NCI-H128 (cell line): ENCODE results near the gene GATAD2A.
A peak's percentile ranks its signal among the peaks of the same experiment; 100 is the strongest.

ENCODE experiments used
- DNase-seq: peaks from one replicate; lab custom pipeline; 2025; ENCODE audit not compliant: unreplicated experiment; lab: John Stamatoyannopoulos, UW

The GATAD2A gene

DNA sequence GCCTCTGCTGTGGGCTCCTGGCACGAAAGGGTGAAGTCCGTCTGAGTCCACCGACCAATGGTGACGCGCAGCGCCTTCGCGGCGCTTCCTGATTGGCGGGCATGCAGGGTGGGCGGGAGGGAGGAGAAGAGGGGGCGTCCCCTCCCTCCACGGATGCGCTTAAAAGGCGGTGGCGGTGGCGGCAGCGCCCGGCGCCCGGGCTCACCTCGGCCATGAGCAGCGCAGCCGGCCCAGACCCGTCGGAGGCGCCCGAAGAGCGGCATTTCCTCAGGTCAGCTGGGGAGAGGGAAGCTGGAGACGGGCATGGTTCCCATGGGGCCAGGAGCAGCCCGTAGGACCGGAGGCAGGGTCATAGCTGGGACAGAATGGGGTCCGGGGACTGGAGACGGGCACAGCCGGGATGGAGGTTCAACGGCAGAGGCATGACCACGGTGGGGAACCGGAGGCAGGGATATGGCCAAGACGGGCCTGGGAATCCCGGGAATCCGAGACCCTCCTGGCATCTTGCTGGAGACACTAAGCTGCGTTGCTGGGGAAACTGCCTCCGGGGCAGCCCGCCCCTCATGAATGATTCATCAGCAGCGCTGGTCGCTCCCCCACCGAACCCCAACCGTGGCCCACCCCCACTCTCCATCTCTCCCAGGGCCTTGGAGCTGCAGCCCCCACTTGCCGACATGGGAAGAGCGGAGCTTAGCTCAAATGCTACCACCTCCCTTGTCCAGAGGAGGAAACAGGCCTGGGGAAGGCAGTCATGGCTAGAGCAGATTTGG lies 123.4 kb downstream of the GATAD2A start, which contains the start of gene YJEFN3:
Gene YJEFN3 (plus strand): TSS at position 191 of the 770 bp plus-strand sequence. CDS start 22 bp downstream, at position 213.
- no peak for DNase-seq

GRCh38 chr19:19529783-19530422 lies 124.4 kb downstream of the GATAD2A start:
- no peak for DNase-seq

DNA sequence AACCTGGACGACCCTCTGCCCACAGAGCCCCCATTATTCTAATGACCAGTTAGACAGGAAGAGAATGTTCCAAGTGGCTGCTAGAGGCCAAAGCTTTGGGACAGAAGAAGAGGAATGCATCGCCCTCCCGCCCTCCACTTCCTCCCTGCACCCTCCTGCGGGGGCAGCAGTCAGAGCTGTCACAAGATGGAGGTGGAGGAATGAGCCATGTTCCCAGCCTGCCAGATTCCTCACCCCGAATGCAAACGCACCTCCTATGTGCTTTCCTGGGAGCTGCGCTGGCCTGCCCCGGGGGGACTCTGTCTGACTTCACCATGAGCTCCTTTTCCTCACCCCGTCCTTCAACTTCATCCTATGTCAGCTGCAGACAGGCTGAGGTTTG lies 124.9 kb downstream of the GATAD2A start:
- no peak for DNase-seq

- DNase-seq = no peak
Observed at GRCh38 chr19:19530889-19531288, 125.4 kb downstream of the GATAD2A start.

- DNase-seq = peak; percentile 32
Observed at GRCh38 chr19:19531951-19532805, 126.7 kb downstream of the GATAD2A start.

DNA sequence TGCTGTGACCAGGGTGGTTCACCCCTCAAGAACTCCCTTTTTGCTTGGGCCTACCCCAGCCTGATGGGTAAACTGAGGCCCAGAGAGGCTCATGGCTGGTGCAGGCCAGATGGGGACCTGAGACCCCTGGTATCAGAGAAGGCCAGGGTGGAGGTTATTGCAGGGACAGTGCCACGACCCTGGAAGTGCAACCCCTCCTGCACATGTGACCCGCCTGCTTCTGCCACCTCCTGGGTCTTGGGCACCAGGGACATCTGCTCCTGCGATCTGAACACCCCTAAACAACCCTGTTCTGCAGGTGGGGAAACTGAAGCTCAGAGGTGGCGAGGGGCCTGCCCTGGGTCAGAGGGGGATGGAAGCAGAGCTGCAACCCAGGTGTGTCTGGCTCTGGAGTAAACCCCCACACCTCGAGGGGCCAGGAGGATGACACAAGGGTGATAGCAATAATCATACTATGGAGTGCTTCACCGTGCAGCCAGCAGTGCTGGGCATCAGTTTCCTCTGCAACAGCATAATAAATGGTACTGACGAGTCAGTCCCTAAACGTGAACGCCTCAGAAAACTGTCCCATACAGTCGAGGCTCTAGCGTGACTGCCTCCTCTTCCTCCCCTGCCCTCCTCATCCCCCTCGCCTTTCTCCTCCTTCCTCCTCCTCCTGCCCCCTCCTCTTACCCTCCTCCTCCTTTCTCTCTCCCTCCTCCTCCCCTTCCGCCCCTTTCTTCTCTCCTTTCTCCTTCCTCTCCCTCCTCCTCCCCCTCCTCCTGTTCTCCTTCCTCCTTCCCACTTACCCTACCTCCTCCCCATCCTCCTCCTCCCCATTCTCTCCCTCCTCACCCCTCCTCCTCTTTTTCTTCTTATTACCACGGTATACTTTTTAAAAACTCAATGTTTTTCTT lies 127.6 kb downstream of the GATAD2A start:
- DNase-seq = no peak

DNA sequence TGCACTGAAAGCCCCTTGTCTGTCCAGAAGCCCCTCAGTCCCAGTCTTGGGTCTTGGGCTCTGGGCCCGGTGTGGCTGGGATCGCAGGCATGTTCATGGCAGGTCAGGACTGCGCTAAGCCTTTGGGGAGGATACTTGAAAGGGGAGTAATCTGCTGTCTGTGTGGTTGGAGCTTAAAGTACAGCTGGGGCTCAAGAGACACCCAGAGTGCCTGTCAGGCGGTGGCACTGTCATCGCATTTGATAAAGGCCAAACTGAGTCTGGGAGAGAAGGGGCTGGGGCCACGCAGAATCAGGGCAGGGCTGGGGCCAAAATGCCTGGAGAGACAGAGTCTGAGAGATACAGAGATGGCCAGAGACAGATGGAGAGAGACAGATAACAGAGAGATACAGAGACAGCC lies 128.4 kb downstream of the GATAD2A start:
- no peak for DNase-seq

- no peak for DNase-seq
Observed at GRCh38 chr19:19534556-19535265, 129.2 kb downstream of the GATAD2A start.

DNA sequence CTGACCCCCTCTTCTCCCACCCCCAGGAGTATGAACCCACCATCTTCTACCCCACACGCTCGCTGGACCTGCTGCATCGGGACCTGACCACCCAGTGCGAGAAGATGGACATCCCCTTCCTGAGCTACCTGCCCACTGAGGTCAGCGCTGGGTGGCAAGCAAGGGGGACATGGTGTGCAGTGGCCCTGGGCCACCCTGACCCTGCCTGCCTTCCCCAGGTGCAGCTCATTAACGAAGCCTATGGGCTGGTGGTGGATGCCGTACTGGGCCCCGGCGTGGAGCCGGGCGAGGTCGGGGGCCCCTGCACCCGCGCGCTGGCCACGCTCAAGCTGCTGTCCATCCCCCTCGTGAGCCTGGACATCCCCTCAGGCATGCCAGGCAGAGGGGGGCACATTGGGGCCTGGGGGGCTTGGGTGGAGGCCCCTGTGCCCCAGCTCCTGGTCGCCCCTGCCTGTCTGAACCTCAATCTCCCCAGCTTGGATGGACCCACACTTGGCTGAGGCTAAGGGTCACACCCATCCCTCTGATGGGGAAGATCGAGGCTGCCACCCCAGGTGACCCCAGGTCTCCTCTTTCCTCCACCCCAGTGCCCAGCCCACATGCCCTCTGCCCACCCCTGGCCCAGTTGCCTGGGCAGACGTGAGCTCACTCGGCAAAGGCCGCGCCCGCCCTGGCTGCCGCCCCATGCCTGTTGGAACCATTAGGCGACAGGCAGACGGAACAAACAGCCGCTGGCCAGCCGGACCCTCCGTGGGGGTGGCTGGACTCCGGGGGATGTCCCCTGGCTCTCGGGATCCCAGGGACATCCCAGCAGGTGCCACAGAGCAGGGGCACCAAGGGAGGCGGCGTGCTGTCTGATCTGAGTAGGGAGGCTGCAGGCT lies 130.1 kb downstream of the GATAD2A start:
- no peak for DNase-seq

GRCh38 chr19:19537075-19538048 lies 131.9 kb downstream of the GATAD2A start:
- DNase-seq = no peak

DNA sequence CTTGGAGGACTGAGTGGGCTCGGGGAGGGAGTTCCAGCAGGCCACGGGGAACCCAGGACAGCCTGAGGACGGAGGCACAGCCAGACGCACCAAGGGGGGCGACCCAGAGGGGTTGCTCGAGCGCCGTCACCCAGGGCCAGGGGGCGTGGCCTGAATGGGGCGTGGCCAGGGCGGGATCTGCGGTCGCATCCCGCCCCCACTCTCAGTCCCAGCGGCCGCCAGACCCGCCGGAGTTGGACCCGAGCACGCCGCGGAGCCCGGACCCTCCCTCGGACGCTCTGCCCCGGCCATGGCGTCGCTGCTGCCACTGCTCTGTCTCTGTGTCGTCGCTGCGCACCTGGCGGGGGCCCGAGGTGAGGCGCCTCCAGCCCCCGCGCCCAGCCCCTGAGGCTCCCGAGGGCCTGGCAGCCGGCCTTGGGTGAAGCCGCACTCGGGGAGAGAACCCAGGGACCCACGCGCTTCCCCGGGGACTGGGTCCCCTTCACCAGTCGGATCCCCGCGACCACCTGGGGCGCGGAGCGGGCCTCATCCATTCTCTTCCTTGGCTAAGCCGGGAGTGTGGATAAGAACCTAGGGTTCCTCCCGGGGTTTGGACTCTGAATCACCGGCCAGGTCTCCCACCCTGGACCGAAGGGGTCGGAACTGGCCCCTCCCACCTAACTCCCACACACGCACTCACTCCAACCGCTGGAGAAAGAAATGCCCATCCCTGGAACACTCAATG lies 132.7 kb downstream of the GATAD2A start, which contains the start of gene CILP2:
Gene CILP2 (plus strand): TSS at position 205 of the 724 bp plus-strand sequence. CDS start 85 bp downstream, at position 290.
- peak; percentile 30 for DNase-seq

- no peak for DNase-seq
Observed at GRCh38 chr19:19538785-19539166, 133.3 kb downstream of the GATAD2A start.

DNA sequence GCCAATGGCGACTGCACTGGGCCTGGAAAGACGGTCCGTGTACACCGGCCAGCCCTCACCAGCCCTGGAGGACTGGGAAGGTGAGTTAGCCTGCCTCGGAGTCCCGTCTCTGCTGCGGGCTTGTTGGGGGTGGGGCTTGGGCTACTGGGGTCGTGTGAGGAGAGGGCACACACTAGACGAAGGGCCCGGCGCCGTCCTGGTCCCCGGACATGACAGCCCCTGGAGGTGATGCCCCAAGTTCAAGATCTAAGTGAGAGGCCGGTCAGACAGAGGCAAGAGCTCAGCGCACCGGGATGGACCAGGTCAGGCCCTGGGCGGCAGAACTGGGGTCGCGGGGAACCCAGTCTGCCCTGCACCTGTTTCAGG lies 134.2 kb downstream of the GATAD2A start:
- no peak for DNase-seq

- DNase-seq = no peak
Observed at GRCh38 chr19:19540064-19540714, 134.7 kb downstream of the GATAD2A start.

DNA sequence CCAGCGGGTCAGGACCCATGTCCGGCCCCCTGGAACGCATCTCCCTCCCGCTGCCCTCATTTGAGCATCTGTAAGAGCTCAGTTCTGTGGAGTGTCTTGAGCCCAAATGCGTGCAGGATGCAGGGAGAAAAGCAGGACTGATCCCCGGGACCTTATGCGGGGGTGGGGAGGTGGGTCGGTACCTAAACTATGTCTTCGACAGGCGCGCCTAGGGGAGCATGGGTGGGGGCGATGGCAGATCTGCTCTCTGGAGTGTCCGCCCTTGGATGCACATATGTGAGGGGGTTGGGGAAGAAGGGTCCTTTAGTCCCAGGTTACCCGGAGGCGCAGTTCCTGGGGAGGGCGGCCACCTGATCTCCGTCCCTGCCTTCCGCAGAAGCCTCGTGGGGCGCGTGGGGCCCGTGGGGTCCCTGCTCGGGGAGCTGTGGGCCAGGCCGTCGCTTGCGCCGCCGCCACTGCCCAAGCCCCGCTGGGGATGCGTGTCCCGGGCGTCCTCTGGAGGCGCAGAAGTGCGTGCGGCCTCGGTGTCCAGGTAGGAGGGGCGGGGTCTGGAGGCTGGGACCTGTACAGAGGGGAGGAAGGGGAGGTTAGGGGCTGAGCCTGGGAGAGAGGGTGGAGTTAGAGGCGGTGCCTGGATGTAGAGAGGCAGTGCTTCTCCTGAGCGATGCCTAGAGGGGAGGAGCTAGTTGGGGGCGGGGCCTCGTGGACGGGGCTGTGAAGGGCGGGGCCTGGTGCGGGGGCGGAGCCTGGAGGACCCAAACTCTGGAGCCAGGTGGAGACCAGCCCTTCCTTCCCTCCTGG lies 135.4 kb downstream of the GATAD2A start:
- DNase-seq = no peak

DNA sequence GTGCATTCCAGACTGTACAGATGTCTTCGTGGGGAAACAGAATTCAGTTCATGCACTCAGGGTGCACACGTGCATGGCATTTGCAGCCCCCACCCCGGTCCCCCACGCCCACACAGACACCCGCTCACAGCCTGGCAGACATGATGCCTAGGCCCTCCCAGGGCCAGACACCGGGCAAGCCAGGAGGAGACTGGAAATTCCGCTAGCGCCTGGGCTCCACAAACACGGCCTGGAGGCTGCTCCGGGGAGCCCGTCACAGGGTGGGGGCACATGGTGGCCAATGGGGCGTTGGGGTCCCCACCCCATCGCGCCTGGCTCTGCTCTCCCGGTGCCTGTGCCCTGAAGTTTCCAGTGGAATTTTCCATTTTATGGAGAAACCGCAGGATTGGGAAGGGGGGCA lies 136.1 kb downstream of the GATAD2A start:
- no peak for DNase-seq
